GM21390 (cell line): ENCODE measurements around the gene HBE1.
"Not testable (repeated sequence)": the region's sequence is repeated elsewhere in the genome, so short reads cannot be mapped to it uniquely, and the experiment has no call there.

Experiments
- ATAC-seq: cut with Tn5 transposase; IDR thresholded peaks from one replicate; pipeline ENCODE4 v1.9.1; 2021; ENCODE audit not compliant: unreplicated experiment

Gene HBE1

DNA sequence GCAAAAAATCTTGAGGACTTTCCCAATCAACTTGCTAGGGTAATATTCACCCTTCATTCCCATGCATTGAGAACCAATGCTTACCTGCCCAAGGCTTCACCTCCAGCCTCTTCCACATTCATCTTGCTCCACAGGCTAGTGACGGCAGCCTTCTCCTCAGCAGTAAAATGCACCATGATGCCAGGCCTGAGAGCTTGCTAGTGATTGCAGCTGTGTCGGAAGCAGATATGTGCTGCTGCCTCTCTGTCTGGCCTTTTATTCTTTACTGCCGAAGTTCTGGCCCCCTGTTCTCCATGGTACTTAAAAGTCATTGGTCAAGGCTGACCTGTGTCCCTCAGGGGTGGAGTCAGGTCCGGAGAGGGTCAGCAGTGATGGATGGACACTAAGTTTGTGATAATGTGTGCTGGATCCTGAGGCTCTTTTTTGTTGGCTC, at the start of gene HBE1:
Gene HBE1, minus strand, starts transcription at position 231 of the 433 bp plus-strand sequence. Its CDS starts 55 bp downstream, at position 176.
- ATAC-seq = no peak

DNA sequence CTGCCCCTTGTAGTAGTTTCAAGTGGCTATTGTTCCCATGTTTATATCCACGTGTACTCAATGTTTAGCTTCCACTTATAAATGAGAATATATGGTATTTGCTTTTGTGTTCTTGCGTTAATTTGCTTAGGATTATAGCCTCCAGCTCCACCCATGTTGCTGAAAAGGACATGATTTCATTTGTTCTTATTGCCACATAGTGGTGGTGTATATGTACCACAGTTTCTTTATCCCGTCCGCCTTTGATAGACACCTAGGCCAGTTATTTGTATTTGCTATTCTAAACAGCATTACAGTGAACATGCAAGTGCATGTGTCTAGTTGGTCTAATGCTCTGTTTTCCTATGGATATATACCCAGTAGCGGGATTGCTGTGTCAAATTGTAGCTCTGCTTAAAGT, 47.5 kb upstream of the HBE1 start:
- no peak for ATAC-seq

DNA sequence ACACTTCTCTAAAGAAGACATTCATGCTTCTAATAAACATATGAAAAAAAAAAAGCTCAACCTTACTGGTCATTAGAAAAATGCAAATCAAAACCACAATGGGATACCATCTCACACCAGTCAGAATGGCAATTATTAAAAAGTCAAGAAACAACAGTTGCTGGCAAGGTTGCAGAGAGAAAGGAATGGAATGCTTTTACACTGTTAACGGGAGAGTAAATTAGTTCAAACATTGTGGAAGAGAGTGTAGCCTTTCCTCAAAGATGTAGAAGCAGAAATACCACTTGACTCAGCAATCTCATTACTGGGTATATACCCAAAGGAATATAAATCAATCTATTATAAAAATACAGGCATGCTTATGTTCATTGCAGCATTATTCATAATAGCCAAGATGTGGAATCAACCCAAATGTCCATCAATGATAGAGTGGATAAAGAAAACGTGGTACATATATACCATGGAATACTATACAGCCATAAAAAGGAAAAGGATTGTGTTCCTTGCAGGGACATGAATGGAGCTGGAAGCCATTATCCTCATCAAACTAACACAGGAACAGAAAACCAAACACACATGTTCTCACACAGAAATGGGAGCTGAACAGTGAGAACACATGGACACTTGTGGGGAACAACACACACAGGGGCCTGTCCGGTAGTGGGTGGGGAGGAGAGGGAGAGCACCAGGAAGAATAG, 43.7 kb upstream of the HBE1 start:
- ATAC-seq = not testable (repeated sequence)

DNA sequence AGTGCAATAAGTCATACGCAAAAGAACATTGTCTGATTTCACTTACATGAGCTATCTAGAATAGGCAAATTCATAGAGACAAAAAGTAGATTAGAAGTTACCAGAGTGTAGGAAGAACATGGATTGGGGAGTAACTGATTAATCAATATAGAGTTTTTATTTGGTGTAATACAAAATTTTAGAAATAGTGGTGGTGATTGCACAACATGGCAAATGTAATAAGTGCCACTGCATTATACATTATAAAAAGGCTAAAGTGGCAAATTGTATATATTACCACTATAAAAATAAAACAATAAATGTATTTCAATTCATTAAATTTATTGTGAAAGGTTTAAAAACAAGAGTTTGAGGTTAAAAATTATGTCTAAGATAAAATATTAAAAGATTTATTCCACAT, 40.7 kb upstream of the HBE1 start:
- ATAC-seq = no peak

DNA sequence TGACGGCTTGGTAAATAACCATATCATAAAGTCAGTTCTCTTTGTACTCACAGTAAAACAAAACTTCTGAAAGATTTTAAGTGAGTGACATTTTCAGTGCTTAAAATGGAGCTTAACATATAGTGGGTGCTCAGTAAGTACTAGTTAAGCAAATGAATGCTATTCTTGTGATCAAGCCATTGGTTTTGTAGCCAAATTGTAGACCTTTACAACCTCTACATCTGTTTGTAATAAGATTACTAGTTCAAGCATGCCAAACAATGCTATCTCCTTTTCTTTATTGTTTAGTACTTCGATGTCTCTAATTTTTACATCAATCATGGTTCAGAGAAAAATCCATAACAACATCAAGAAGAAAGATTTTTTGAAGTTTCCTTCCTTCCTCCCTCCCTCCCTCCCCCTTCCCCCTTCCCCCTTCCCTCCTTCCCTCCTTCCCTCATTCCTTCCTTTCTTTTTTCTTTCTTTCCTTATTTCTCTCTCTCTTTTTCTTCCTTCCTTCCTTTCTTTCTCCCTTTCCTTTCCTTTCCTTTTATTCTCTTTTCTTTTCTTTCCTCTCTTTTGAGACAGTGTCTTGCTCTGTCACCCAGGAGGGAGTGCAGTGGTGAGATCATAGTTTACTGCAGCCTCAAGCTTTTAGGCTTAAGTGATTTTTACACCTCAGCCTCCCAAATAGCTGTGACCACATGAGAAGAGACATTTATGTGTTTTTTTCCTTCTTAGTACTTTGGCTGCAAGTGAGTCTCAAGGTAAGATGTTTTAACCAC, 37.7 kb upstream of the HBE1 start:
- ATAC-seq = no peak

DNA sequence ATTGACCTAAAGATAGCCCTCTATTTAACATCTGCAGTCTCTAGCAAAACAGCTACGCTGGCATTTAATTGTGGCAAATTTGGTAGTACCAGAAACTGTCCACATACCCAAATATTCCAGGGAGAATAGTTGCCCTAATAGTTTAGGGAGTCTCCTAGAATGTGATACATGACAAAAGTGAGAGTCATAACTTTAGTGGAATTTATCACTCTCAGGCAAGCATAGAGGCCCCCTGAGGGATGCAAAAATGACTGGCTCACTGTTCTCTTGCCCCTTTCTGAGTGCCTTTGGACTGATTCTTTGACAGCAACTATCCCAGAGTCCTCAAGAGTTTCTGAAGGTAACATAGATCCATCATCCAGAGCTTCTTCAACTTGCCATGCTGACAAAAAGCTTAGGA, 34.3 kb upstream of the HBE1 start:
- ATAC-seq = no peak

DNA sequence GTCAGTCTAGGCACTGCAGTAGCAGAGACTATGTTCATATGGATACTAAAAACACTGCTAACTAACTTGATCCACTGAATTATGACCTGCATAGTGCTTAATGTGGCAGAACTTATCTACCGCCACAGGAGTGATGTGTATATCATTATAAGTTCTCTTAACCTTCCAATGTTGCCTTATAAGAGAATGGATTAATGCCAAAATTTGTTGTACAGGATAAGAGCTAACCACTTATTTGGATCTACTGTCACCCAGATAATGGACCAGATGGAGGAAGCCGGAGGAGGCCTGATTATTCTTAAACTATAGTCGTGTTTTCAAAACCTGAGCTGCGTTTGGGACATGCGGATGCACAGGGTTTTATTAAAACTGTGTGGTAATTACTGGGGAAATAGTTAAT, 33.9 kb upstream of the HBE1 start:
- no peak for ATAC-seq

DNA sequence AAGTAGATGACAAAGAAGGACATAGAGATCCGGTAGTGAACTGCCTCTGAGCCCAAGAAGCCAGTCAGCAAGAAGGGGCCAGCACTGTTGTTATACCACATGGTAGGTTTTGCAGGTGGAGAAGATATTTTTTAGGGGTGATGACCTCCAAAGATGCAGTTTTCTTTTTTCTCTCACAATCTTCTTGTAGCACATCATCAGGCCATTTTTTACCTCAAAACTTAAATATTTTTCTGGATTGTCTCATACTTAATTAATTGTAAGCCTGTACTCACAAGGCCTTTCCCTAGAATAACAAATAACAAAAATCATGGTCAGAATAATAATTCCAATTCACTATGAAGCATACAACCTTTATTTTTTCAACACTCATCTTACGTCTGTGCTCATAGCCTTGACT, 32.1 kb upstream of the HBE1 start, which contains the start of gene OR51B4:
Gene OR51B4, minus strand, starts transcription at position 101 of the 400 bp plus-strand sequence. Its CDS starts 0 bp downstream, at position 101.
- no peak for ATAC-seq

DNA sequence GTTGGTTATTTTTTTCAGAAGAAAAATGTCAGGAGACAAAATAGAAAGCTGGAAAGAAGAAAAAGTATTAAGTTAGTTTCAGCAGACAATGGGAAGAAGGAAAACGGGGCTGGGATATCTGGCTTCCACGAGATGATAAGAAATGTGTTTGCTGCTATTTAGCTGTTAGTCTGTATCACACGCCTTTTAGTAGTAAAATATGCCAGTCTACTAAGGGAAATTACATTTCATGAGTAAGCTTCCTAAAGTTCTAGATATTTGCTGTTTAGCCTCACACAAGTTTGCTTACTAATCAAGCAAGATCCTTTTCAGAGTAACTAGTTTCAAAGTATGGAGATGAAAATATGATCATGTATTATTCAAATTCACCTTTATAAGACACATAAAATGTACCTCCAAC, 30.5 kb upstream of the HBE1 start:
- no peak for ATAC-seq

DNA sequence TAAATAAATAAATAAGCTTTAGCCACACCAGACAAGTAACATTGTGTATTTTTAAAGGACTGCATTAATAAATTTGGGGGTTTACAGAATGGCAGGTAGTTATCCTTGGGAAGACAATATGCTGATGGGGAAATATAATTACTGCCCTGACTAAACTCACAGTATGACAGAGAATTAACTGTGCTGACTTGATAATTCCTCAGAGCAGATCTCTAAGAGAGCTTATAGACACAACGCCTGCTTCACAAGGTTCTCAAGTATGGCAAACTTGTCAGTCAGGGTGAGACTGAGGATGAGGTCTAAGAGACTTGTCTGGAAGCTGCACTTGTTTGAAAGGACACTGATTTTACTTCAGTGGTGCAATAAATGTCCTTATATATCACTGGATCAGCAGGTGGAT, 28.7 kb upstream of the HBE1 start:
- ATAC-seq = no peak

DNA sequence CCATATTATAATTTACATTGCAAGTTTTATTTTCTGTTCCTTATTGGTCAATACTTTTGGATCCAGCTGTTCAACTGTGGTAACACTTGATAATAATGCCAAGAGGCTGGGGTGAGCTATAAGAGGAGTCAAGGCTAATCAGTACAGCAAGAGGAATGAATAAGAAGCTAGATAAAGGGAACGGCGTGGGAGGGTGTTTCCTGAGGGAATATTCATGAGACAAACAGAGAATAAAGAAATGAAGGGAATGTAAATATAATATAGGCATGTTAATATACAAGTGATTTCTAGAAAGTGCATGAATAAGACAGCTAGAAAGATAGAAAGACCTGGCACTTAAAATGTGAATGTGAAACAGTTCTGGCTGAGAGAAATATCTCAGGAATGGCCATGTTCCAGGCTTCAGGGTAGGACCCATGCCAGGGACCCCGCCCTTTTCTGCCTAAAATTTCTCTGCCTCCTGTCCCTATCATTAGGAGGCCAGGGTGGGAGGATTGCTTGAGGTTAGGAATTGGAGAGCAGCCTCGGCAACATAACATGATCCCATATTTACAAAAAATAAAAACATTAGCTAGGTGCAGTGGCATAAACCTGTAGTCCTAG, 28.1 kb upstream of the HBE1 start:
- ATAC-seq = no peak

DNA sequence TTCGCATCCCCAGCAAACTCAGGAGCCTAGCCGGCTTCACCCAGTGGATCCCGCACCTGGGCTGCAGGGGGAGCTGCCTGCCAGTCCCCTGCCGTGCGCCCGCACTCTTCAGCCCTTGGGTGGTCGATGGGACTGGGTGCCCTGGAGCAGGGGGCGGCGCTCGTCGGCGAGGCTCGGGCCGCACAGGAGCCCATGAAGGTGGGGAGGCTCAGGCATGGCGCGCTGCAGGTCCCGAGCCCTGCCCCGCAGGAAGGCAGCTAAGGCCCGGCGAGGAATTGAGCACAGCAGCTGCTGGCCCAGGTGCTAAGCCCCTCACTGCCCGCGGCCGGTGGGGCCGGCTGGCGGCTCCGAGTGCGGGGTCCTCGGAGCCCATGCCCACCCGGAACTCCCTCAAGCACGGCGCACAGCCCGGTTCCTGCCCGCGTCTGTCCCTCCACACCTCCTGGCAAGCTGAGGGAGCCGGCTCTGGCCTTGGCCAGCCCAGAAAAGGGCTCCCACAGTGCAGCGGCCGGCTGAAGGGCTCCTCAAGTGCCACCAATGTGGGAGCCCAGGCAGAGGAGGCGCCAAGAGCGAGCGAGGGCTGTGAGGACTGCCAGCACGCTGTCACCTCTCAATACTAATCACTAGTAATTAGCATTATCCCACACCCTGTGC, 24.7 kb upstream of the HBE1 start:
- ATAC-seq = not testable (repeated sequence)

DNA sequence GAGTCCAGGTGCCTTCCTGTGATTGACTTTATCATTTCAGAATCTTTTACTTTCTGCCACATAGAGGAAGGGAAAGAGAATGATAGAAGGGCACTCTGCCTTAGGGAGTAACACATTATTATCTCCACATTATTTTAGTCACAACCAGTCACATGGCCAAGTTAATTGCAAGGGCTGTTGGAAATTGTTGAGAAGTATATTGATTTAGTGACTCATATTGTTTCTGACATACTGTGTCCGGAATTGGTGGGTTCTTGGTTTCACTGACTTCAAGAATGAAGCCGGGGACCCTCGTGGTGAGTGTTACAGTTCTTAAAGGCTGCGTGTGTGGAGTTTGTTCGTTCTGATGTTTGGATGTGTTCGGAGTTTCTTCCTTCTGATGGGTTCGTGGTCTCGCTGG, 23.3 kb upstream of the HBE1 start:
- ATAC-seq = no peak

DNA sequence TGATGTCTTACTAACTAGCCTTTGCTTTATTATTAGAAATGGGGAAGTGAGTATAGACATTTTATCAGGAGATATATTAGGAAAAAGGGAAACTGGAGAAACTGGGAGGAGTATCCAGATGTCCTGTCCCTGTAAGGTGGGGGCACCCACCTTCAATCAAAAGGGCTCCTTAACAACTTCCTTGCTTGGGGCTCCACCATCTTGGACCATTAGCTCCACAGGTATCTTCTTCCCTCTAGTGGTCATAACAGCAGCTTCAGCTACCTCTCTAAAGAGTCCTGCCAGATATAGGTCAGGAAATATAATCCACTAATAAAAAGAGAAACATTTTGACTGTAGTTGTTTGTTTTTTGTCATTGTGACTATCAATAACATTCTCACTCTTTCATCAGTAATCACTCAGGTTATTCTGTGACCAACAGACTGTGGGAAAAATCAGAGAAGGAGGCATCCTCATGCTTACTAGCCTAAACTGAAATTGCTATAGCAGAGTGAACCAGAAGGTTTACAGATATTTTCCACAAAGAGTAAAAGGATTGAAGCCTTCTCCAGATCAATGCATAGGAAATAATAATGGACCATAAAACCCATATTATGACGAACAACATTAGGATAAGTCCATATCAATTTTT, 21.6 kb upstream of the HBE1 start:
- peak; percentile 96 for ATAC-seq

DNA sequence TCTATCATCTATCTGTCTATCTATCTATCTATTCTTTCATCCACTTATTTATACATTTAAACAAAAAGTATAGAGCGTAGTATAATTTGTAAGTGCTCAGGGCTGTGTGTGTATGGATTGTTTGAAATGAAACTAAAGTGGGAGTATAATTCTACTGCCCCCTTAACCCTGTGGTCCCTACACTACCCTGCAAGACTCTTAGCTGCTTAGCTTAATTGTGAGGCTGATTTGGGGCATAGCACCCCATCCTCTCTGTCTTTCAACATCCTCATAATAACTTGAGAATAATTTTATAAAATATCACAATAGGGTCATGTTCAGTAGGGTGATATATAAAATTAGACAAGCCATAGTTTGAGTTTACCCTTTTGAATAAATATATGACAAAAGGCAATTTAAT, 20.4 kb upstream of the HBE1 start:
- no peak for ATAC-seq

DNA sequence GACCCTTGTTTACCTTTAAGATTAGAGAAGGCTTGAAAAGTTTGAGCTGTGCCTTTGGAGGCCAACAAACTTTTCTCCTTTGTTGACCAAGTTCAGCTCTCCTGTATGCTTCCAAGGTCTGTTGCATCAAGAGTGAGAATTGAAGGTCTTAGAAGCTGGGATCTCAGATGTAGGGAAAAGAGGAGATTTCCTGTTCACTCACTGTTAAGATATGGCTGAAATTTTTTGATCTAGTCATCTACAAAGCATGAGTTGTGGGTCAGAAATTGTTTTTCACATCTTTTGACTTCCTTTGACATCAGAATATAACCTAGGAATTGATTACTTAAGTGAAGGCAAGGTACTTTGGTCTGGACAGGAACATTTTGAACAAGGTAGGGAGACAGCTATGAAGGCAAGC, 20.0 kb upstream of the HBE1 start:
- no peak for ATAC-seq

DNA sequence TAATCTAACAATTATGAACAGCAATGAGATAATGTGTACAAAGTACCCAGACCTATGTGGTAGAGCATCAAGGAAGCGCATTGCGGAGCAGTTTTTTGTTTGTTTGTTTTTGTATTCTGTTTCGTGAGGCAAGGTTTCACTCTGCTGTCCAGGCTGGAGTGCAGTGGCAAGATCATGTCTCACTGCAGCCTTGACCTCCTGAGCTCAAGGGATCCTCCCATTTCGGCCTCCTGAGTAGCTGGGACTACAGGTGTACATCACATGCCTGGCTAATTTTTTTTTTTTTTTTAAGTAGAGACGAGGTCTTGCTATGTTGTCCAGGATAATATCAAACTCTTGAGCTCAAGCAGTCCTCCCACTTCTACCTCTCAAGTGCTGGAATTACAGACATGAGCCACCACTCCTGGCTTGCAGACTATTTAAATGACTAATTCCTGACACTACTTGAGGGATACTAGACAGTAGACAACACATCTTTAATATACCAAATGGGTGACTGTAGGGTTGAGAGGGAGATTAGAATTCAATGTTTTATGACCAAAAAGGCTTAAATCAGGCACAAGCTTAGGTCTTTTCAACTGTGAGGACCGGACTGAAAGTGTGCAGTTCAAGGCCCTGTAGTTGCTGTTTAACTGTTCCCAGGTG, 19.3 kb upstream of the HBE1 start:
- ATAC-seq = no peak

DNA sequence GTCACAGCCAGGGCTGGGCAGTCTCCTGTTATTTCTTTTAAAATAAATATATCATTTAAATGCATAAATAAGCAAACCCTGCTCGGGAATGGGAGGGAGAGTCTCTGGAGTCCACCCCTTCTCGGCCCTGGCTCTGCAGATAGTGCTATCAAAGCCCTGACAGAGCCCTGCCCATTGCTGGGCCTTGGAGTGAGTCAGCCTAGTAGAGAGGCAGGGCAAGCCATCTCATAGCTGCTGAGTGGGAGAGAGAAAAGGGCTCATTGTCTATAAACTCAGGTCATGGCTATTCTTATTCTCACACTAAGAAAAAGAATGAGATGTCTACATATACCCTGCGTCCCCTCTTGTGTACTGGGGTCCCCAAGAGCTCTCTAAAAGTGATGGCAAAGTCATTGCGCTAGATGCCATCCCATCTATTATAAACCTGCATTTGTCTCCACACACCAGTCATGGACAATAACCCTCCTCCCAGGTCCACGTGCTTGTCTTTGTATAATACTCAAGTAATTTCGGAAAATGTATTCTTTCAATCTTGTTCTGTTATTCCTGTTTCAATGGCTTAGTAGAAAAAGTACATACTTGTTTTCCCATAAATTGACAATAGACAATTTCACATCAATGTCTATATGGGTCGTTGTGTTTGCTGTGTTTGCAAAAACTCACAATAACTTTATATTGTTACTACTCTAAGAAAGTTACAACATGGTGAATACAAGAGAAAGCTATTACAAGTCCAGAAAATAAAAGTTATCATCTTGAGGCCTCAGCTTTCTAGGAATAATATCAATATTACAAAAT, 18.6 kb upstream of the HBE1 start:
- ATAC-seq = no peak

DNA sequence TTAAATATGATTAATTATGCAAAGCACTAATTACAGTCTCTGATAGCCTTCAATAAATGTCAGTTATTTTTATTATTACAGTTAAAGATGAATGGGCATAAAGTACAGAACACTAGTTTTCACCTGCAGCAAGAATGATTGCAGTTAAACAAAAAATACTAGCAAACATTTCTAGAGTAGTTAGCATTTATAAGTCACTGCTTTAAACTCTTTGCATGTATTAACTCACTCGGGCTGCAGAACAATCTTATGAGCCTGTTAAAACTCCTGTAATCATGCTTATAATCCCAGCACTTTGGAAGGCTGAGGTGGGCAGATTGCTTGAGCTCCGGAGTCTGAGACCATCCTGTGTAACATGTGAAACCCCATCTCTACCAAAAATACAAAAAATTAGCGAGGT, 17.2 kb upstream of the HBE1 start:
- no peak for ATAC-seq

DNA sequence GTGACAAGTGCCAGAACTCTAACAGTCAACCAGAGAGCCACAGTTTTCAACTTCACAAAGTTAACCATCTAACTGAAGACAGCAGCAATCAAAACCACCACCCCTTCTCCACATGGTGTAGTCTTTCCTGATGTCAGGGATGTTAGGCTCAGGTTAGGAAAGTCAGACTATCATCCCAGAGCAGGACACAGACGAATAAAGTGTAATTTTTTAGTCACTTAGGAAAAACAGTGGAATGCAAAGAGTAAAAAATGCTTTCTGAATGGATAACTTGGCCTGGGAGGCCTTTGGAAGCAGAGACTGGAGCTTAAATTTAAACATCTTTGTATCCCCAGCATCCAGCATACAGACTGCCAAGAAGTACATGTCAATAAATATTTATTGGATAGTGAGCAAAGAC, 16.6 kb upstream of the HBE1 start:
- no peak for ATAC-seq
